ENCODE data around the gene CNOT10.

Gene CNOT10

DNA sequence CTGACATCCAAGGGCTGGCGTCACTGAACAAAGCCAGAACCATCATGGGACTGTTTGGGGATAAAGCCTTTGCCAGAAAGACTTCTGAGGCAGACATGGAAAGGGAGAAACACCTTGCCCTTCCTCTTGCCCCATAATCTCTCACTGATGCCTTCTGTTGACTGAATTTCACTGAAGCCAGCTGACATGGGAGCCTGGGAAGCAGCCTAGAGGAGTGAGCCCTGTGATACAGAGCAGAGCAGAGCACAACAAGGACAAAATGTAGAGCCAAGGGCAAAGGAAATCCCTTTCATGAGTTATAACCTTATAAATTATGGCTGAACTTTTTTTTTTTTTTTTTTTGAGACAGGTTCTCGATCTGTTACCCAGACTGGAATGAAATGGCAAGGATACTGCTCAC lies 9.8 kb upstream of the CNOT10 start:
- TF ChIP-seq, protein P1, sequence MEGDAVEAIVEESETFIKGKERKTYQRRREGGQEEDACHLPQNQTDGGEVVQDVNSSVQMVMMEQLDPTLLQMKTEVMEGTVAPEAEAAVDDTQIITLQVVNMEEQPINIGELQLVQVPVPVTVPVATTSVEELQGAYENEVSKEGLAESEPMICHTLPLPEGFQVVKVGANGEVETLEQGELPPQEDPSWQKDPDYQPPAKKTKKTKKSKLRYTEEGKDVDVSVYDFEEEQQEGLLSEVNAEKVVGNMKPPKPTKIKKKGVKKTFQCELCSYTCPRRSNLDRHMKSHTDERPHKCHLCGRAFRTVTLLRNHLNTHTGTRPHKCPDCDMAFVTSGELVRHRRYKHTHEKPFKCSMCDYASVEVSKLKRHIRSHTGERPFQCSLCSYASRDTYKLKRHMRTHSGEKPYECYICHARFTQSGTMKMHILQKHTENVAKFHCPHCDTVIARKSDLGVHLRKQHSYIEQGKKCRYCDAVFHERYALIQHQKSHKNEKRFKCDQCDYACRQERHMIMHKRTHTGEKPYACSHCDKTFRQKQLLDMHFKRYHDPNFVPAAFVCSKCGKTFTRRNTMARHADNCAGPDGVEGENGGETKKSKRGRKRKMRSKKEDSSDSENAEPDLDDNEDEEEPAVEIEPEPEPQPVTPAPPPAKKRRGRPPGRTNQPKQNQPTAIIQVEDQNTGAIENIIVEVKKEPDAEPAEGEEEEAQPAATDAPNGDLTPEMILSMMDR (IDR thresholded peaks at IDR 0.05; ENCODE audit: low read depth, low read length): no peak
- H3K4me3 ChIP-seq (ENCODE audit: low read depth, low read length): no peak overlapping the region

DNA sequence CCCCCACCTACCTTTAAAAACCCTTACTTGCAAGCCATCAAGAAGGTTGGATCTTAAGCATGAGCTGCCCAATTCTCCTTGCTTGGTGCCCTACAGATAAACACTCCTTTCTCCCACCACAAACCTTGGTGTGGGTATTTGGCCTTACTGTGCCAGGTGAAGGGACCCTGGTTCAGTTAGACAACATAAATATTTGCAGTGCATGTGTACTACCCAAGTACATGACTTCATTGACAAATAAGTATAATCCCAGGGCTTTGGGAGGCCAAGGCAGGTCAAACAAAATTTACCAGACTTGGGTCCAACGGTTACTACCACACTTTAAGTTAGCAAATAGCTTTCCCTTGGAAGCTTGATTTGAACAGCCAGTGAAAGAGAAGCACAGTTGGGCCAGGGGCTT lies 9.3 kb upstream of the CNOT10 start:
- TF ChIP-seq, protein P1 (IDR thresholded peaks at IDR 0.05; ENCODE audit: low read depth, low read length): no peak
- no peak overlapping the region for H3K4me3 ChIP-seq (ENCODE audit: low read depth, low read length)

DNA sequence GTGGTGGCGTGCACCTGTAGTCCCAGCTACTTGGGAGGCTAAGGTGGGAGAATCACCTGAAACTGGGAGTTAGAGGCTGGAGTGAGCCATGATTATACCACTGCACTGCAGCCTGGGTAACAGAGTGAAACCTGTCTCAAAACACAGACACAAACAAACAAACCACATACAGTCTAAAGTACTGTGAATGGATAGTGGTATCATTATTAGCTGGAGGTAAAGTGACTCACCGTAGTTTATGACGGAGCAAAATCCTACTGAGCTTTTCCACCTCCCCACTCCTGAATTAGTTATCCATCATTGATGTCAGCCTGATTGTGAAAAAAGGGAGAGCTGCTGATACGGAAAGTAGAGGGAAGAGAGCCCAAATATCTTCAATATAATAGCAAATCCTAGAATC lies 3.2 kb upstream of the CNOT10 start:
- TF ChIP-seq, protein P1 (IDR thresholded peaks at IDR 0.05; ENCODE audit: low read depth, low read length): no peak
- H3K4me3 ChIP-seq (ENCODE audit: low read depth, low read length): no peak overlapping the region

DNA sequence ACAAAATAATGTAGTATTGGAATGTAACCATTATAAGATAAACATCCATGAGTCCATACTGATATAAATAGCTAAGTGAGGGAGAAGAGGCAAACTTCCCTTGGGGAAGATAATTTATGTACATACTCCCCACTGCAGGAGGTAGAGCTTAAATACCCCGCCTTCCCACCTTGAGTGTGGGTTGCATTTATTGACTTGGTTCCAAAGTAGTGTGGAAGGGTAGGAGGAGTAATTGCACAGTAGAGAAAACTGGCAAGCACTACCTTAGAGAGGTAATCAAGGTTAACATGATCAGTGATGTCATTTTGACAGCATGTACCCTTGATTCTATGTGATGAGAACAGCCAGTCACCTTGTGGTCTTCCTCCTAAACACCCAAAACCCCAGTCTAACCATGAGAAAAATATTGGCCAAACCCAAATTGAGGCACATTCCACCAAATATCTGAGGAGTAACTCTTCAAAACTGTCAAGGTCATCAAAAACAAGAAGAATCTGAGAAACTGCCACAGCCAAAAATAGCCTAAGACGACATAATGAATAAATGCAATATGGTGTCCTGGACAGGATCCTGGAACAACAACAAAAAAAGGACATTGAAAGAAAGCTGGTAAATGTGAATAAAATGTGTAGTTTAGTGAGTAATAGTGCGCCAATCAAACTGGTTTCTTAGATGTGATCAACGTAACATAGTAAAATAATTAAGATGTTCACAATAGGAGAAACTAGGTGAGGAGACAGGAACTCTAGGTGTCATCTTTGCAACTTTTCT lies 774 bp upstream of the CNOT10 start:
- TF ChIP-seq, protein P1 (IDR thresholded peaks at IDR 0.05; ENCODE audit: low read depth, low read length): no peak
- H3K4me3 ChIP-seq (ENCODE audit: low read depth, low read length): peak overlapping the region; percentile 90

DNA sequence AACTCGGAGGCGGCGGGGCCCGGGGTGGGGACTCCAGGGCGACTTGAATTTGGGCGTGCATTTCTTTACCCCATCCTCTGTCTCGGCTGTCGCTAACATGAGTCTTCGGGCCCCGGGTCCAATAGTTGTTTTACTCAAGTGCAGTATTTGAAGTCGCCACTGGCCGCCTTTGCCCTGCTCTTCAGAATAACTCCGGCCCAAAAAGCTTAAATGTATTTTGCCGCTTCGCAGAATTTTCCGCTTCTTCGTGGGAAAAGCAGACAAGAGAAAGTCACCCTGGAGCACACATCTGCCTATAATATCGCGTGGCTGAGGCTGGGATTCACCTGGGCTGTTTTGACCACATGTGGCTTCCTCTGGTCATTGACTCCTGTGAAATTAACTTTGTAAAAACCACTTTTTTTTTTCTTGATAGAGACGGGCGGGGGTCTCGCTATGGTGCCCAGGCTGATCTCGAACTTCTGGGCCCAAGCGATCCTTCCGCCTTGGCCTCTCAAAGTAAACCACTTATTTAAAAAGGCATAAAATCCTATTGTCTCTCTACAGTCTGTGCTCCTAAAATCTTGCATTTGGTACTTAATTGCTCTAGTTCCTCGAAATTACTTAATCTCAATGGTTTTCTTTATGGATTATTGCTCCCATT lies 676 bp downstream of the CNOT10 start:
- peak overlapping the region; percentile 90 for H3K4me3 ChIP-seq (ENCODE audit: low read depth, low read length)
- TF ChIP-seq, protein P1 (IDR thresholded peaks at IDR 0.05; ENCODE audit: low read depth, low read length): no peak

DNA sequence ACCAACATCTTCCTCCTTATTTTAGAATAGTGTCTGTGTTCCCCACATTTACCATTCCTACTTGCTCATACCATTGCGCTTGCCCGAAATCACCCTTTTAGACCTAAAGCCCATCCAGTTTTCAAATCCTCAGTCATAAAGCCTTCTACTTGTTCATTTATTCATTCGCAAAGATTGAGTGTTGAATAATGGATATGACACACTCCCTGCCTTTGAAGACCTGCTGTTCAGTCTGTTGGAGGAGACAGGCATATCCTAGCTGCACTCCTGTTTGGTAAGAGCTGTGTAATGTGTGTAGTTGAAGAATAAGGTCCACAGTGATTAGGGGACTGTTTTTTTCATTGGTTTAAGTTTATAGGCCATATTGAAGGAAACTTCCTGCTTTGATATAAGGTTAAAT lies 1.7 kb downstream of the CNOT10 start:
- TF ChIP-seq, protein P1 (IDR thresholded peaks at IDR 0.05; ENCODE audit: low read depth, low read length): no peak
- no peak overlapping the region; the same call in 1 of the 2 replicates for H3K4me3 ChIP-seq (ENCODE audit: low read depth, low read length)

DNA sequence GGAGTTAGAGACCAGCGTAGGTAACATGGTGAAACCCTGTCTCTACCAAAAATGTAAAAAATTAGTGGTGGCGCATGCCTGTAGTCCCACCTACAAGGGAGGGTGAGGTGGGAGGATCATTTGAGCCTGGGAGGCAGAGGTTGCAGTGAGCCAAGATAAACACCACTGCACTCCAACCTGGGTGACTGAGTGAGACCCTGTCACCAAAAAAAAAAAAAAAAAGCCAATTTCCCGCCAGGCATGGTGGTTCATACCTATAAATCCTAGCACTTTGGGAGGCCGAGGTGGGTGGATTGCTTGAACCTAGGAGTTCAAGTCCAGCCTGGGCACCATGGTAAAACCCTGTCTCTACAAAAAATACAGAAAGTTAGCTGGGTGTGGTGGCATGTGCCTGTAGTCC lies 6.9 kb downstream of the CNOT10 start:
- TF ChIP-seq, protein P1 (IDR thresholded peaks at IDR 0.05; ENCODE audit: low read depth, low read length): no peak
- no peak overlapping the region for H3K4me3 ChIP-seq (ENCODE audit: low read depth, low read length)

All from WI38 (cell line).